ENCODE data around the gene SSH3. TPM values are rescaled to one million over a fixed set of nuclear protein-coding genes. Genes with fewer than 3 reads are reported as not detected.

Gene SSH3
- total and polyA plus RNA-seq, 11 donors: 8.1 to 23.9 (median 15.8) TPM

DNA sequence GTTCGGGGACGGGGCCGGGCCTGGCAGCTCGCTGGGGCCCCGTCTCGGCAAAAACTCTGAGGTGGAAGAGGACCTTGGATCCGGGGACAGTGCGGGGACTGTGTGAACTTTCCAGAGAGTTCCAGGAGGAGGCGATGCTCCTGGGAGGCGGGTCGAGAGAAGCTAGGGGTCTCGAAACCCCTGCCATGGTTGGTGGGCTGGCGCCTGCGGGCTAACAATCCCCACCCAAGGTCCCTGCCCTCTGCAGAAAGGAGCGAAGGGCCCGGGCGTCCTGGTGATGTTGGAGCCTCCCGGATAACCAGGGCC is 41.7 kb upstream of the SSH3 start:
- intact Hi-C loops (cut with DNase I): loop anchor here in 1 of 10 donors (5.0 kb wide), 1 partner anchor 121 kb away; no protein-coding TSS in a partner anchor

DNA sequence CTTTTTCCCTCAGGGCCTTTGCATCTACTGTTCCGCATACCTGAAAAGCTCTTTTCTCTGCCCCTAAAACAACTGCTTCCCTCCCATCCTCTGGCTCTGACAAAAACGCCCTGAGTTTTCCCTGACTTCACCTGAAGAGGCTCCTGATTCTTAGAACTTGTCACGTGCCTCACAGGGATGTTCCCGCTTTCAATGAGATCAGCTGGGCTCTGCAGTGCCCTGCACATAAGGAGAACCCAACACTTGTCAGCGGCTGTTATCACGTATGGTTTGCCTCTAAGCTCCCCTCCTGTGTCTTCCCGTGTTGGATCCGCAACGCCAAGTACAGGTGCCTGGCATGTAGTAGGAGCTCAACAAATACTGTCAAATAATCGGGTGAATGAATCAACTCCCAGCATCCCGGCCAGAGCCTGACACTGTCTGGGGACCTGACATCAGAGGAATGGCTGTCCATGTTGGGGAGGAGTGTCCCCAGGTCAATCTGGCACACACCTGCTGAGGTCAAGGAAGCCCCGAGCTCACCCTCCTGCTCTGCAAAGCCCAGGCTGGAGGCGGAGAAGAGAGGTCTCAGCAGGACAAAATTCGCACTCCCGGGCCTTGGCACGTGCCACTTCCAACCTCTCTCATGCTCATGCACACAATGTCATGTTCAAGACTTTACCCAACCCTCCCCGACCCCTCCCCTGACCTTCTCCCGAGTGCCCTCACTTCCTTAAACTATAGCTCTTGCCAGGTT is 41.2 kb upstream of the SSH3 start:
- intact Hi-C loops (cut with DNase I): loop anchor here in 4 of 10 donors (1.0 to 5.0 kb wide), 4 partner anchors 27 to 120 kb away; partner anchors contain the start of gene ANKRD13D (in 1 of the 4)
- Histone ChIP-seq H3K36me3 (peaks cover 0 to 7% (median 3%) of the 10 kb centered on the region in 9 donors), H3K9me3 (no peaks in the 10 kb centered on the region), H3K27ac (peak overlapping the region in 2 of 12 donors; percentile 6 to 80), H3K27me3 (no peaks in the 10 kb centered on the region), H3K4me1 (peaks cover 2 to 39% (median 19%) of the 10 kb centered on the region in 12 donors), H3K4me3 (peak overlapping the region in 8 of 12 donors; percentile 16 to 56 (median 40))
- TF ChIP-seq, protein P1, sequence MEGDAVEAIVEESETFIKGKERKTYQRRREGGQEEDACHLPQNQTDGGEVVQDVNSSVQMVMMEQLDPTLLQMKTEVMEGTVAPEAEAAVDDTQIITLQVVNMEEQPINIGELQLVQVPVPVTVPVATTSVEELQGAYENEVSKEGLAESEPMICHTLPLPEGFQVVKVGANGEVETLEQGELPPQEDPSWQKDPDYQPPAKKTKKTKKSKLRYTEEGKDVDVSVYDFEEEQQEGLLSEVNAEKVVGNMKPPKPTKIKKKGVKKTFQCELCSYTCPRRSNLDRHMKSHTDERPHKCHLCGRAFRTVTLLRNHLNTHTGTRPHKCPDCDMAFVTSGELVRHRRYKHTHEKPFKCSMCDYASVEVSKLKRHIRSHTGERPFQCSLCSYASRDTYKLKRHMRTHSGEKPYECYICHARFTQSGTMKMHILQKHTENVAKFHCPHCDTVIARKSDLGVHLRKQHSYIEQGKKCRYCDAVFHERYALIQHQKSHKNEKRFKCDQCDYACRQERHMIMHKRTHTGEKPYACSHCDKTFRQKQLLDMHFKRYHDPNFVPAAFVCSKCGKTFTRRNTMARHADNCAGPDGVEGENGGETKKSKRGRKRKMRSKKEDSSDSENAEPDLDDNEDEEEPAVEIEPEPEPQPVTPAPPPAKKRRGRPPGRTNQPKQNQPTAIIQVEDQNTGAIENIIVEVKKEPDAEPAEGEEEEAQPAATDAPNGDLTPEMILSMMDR (IDR thresholded peaks at IDR 0.05): no peak
- TF ChIP-seq POLR2A (IDR thresholded peaks at IDR 0.05): no peak
- ATAC-seq (no peak), DNase-seq (peak in 3 of 5 donors; percentile 22 to 48 (median 24))
- WGBS, 4 donors: 54 to 57% (median 55%) methylated on average over 17 to 18 of the region's 18 CpGs

More for the DNA sequence above, 41.7 kb upstream of the SSH3 start:
- Histone ChIP-seq H3K27ac (peak overlapping the region in 1 of 12 donors; percentile 6), H3K9me3 (no peaks in the 10 kb centered on the region), H3K36me3 (peaks cover 0 to 12% (median 8%) of the 10 kb centered on the region in 9 donors), H3K27me3 (no peaks in the 10 kb centered on the region), H3K4me1 (peaks cover 2 to 38% (median 19%) of the 10 kb centered on the region in 12 donors), H3K4me3 (peak overlapping the region in 11 of 12 donors; percentile 16 to 56 (median 42))
- WGBS, 4 donors: 12 to 20% (median 15%) methylated on average over 6 to 18 of the region's 18 CpGs
- TF ChIP-seq, protein P1 (IDR thresholded peaks at IDR 0.05): peak in 2 of 12 donors; percentile 11 to 33
- no peak for TF ChIP-seq POLR2A (IDR thresholded peaks at IDR 0.05)
- DNase-seq: peak in 1 of 5 donors; percentile 64
- ATAC-seq: peak in 1 of 4 donors; percentile 1

DNA sequence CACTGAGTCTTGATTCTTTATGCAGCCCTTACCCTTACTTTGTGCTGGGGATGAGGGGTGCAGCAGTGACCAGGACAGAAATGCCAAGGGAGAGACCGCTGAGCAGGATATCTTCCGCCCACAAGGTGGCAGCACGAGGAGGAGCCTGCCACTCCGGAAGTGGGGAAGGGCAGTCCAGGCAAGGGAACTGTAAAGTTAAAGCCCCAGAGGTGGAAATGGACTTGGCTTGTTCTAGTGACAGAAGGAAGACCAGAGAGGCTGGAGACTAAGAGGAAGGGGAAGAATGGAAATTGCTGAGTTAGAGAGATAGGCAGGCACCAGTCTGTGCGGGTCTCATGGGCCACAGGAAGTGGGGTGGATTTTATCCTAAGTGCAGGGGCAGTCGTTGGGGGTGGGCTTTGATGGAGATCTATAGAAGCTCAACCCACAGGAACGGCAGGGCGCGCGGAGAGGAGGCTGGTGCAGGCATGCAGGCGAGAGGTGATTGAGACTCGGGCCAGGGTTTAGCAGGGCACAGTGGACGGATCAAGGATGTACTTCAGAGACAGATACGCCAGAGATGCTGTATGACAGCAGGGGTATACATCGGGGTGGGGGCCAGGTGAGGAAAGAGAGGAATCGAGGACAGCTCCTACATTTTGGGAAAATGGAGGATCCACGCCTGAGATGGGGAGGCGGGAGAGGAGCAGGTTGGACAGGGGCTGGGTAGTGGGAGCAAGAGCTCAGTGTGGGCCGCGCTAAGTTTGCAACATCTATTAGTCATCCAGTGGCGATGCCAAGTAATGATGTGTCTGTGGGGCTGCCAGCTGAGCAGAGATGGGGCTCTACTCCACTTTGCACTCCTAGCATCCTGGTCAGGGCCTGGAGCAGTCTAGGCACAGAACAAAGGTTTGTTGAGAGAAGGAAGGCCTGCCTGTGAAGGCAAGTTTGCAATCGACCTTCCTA is 40.3 kb upstream of the SSH3 start:
- Histone ChIP-seq H3K36me3 (peaks cover 0 to 3% (median 0%) of the 10 kb centered on the region in 9 donors), H3K27ac (peak overlapping the region in 8 of 12 donors; percentile 6 to 80 (median 51)), H3K4me3 (peak overlapping the region in 2 of 12 donors; percentile 17 to 20), H3K4me1 (peaks cover 5 to 48% (median 28%) of the 10 kb centered on the region in 12 donors), H3K9me3 (no peaks in the 10 kb centered on the region), H3K27me3 (no peaks in the 10 kb centered on the region)
- intact Hi-C loops (cut with DNase I): loop anchor here in 4 of 10 donors (1.0 to 5.0 kb wide), 4 partner anchors 26 to 119 kb away; partner anchors contain the start of gene ANKRD13D (in 1 of the 4)
- ATAC-seq (peak; percentile 51 to 81 (median 68)), DNase-seq (peak; percentile 82 to 91 (median 85))
- TF ChIP-seq, protein P1 (IDR thresholded peaks at IDR 0.05): peak; percentile 72 to 89 (median 80)
- TF ChIP-seq POLR2A (IDR thresholded peaks at IDR 0.05): no peak
- 50 to 58% (median 52%) methylated on average over 22 of the region's 22 CpGs for WGBS, 4 donors
